Inflammatory macrophage treated with lipopolysaccharide for 1 hour (primary cell): ENCODE measurements around the gene PODXL.

Experiments
- DNase-seq, 2 donors: peaks; one replicate each; pipeline ENCODE4 v3.0.0-alpha.2; 2020 to 2022

PODXL gene

DNA sequence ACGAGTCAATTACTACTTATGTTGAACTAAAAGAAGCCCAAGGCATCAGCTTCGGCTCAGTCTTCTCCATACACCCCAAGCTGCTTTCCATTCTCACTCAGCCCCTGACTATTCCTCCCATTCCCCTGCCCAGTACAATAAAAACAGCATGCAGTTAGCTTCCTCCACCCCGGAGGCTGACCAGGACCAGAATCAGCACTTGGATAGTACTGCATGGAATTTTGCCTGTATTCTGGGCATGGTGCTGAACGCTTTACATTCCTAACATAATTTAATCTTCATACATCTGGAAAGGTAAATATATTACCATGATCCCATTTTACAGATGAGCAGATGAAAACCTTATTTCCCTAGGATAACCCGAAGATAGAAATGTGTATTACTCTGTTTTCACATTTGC lies 7.5 kb upstream of the PODXL start:
- DNase-seq = no peak

DNA sequence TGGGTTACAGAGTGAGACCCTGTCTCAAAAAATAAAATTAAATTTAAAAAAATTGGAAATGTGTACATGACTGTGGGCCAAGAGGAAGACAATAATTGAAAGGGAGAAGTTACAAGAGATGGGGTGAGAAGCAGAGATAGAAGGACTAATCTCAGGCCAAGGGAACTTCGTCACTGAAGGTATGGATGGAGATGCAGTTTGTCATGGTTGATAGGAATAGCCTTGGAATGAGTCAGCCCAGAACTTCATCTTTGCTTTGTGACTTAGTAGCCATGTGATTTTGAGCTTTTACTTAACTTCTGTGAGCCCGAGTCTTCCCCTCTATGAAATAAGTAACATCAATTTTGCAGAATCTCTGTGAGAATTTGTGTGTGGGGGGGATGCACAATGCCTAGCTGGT lies 6.5 kb upstream of the PODXL start:
- no peak for DNase-seq

DNA sequence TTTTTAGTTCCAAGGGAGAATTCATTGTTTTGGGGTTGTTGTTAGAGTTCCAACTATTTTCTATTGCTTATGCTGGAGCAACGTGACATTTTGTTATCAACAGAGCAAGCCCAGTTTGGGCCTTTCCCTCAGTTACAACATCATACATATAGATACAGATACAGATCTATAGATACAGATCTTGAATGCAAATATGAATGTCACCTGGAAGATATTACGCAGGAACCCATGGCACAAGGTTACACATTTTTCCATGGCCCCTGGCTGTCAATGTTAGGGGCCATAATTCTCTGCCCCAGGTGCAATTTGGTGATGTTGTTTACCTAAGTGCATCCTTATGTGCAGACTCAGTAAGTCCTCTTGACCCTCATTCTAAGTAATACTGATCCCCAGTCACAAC lies 3.6 kb upstream of the PODXL start:
- DNase-seq = no peak

DNA sequence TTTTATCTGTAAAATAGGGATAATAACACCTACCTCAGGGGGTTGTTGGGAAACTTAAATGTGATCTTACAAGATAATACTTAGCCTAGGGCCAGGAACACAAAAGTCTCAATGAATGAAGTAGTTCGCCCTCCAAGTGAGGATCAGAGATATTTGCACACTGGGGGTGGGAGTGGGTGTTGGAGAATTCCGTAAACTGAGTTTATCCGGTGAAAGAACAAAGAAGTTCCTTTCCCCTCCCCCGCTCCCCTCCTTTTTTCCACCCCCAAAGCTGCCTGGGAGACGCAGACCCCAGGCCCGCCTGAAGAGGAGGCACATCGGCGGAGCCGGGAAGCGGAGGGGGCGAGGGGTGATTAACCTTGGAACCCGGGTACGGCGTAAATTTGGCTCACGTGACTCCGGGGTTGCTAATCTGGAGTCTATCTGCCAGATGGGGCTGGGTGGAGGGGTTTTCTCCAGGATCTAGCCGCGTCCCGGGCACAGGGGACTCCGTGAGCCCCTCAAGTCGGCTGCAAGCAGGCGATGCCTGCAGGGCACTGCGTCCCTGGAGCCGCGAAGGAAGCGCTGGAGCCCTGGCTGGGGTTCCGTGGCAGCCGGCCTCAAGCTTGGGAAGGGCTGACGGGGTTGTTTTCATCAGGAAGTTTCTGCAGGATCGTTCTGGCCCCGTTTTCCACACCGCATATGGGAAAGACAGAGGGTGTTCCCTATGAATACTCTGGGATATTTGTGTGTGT lies 1.4 kb upstream of the PODXL start:
- DNase-seq = no peak

DNA sequence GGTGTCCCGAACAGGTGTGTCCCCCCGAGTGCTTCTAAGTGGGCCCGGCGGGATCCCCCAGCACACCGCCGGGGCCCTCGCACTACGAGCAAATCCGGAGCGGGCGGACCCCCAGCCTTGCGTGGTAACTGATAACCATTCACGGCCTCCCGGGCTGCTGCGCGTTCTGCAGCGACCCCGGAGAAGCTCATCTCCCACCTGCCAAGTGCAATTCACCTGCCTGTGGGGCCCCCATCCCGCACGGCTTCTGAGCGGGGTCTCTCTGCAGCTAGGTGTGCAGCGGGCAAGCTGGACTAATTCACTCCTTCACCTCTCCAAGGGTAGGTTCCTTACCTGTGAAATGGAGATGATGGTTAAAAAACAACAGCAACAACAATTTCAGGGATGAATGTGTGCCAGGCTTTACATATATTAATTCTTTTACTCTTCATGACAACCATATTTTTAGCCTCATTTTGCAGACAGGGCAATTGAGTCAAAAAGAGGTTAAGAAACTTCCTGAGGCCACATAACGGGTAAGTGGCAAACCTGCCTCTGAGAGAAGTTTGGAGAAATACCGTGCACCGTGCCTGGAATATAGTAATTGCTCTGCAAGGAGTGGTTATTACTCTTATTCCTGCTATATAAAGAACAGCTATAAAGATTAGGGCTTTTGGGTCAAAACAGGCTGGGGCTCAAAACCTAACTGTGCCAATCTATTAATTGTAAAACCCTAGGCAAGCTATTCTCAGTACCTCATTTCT lies 652 bp upstream of the PODXL start:
- DNase-seq = no peak

DNA sequence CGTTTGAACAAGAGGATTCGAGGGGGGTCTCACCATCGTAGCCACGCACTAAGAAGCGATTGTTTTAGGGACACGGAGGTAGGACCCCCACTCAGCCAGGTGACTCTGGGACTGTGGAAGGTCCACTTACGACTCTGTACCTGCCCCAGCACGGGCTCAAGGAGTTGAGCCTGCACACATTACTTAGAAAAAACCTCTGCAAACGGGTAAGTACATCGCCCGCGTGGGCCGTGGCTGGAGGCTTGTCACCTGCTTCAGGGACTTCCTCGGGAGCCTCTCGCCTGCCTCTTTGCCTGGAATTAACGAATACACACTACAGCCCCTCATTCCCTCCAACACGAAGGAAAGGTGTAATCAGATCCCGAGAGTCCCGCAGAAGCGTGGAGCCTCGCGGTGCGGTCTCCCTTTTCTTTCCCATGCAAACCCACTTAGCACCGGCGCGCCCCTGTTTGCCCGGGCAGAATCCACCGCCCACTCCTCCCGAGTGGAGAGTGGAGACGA lies 826 bp downstream of the PODXL start:
- peak in 1 of 2 donors; percentile 19 for DNase-seq

DNA sequence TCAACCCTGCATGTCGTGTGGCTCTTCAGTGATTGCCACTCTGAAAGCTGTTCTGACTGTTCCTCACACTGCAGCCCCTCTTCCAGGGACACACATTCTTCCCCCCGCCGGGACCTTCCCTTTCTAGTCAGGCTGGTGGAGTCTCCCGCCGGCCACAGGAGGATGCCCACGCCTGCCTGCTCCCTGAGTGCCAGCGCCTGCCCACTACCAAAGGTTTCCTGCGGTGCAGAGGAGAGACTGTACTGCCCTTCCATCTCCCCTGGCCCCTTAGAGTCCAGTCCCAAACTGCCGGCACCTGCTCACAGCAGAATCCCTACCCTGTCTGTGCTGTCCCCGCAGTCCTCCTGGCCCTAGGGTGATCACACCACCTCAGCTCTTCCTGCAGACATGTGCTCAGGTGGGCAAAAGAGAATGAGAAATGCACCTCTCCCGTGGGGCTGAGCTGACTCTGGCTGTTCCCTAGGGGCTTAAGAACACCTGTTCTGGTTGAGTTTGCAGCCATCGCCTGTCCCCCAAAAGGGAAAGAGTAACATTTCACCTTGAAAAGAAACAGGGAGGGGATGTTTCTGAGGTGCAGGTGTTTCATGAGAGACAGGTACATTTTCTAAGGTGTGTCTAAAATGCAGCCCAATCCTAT lies 1.4 kb downstream of the PODXL start:
- no peak for DNase-seq

DNA sequence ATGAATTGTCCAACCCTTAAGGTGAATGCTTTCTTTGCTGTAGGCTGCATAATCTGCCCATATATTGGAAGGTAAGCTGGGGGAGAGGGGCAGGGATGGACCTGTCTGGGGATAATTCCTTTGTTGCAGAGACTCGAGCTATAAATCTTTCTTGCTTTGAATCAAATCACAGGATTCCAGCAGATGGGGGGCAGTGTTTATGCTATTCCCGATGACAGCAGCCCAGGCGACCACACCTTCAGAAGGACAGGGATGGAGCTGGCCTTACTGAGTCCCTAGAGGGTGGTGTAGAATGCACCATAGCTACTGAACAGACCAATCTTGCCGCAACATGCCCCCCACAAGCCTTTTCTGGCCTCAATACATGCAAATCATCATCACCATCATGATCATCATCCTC lies 2.5 kb downstream of the PODXL start:
- DNase-seq = no peak

DNA sequence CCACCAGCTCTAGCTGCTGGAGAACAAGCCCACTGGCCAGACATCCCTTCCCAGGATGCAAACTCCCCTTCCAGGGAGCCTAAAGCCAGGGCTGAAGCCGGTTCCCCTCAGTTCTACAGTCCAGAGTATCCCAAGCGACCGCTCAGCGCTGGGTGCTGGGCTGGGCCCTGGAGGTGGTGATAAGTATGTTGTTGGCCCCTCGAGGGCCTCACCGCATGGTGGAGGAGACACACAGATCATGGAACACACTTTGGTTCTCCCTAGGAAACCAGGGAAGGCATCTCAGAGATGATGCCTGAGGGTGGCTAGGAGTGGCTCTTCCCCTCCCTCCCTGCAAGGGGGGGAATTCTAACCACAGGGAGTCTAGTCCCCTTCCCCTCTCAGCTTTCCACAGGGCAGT lies 4.4 kb downstream of the PODXL start:
- DNase-seq = no peak

DNA sequence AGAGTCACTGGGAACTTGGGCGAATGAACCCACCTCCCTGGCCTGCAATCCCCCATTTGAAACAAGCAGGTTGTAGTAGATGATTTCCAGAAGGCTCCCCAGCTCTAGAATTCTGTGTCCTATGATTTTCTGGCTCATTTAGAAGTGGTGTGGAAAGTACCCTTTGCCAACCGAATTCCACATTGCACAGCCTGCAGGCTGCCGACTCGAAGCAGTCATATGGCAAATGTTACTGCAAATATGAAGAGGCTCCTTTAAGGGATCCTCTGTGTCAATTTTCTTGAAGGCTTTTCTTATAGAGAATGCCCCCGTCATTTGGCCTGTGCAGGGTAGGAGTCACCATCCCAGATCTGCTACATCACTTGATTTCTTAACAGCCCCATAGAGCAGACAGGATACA lies 5.6 kb downstream of the PODXL start:
- DNase-seq = no peak

DNA sequence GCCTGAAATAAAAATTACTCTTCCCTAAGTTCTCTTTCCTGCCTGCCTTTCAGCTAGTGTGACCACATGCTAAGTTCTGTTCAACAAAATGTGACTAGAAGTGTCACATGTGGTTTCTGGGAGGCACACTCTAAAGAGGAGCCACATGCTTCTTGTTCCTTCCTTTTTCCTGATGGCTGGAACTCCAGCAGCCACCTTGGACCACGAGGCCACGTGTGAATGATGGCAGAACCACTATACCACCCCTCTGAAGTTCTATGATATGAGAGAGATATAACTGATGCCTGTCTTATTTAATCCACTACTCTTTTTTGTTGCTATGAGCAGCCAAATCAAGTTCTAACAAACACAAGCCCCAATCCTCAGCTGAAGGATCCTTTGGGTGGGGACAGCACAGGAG lies 8.1 kb downstream of the PODXL start:
- no peak for DNase-seq

DNA sequence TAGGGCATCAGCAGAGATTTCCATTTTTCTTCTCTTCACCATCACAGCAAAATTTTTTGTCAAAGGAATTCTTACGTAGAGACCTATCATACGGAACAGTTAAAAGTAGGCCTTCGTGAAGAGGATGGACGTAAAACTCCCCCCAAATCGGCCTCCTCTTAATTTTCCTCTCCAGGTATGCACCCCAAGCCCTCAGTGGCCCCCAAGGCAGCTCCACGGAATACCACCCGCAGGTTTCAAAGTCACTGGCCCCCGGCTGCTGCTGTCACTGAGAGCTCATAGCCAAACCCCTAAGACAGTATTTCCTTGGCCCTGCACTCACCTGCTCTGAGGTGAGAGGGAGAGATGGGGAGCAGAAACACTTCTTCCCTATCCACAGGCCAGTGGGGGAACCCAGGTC lies 8.8 kb downstream of the PODXL start:
- DNase-seq = no peak

DNA sequence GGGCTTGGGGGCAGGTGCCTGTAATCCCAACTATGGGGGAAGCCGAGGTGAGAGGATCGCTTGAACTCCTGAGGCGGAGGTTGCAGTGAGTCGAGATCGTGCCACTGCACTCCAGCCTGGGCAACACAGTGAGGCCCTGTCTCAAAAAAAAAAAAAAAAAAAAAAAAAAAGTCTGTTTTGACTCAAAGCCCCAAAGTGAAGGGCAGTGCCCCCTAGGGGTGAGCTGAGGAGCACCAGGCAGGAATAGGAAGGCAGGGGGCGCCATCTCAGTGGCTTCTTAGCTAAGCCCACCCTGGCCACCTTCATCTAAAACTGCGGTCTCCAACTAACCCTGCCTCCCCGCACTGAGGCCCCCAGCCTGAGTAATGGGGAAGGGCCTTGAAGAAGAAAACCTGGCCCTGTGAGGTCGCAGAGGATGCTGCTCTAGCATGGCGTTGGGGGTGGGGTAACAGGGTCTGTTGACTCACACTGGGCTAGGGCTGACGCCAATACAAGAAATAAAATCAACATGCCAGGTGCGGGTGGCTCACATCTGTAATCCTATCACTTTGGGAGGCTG lies 9.8 kb downstream of the PODXL start:
- DNase-seq = peak in 1 of 2 donors; percentile 31

DNA sequence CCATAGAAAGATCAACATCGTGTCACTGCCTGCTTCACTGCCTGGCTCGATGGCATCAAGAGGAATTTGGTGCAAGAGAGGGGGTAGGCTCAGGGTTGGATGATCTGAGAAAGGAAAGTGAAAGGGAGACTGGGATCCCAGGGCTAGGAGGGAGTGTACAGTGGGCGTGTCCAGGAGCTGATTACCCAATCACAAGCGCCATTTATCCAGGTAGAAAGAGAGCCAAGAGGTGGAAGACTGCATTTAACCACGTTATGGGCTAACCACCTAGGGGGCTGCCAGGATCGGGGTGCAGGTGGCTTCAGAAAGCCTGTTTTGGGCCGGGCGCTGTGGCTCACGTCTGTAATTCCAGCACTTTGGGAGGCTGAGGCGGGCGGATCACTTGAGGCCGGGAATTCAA lies 10.3 kb downstream of the PODXL start:
- peak in 1 of 2 donors; percentile 18 for DNase-seq

DNA sequence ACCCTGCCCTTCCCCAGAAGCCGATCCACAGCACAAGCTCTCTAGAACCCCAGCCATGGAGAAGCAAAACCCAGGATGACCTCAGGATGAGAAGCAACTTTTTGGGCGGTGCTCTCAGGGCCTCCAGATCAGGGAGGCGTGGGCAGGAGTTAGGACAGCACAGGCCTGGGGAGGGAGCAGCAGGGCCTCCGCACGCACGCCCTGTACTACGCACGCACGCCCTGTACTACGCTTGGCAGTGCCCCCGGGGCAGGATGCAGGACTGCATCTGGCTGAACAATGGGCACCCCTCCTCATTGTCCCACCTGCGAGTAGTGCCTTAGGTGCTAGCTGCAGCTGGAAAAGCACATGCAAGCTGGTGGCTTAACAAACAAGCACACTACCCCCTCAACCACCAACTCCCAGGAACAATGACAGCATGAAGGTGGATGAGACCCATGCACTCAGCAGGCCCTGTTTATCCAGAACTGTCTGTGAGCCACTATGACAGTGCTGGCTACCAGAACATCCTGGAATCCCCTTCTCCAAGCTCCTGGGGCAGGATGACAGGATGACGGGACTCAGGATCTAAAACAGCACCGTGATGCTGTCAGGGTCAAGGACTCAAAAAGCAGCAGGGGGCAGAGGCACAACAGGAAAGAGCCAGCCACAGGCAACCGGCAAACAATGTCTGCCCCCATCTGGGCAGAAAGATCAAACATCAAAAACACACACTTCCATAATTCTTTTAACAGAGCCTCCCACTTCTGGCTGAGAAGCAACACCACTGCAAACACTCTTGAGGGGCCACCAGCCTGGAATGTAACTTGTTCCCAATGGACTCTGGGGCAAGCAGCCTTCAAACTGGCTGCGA lies 11.8 kb downstream of the PODXL start:
- DNase-seq = no peak

DNA sequence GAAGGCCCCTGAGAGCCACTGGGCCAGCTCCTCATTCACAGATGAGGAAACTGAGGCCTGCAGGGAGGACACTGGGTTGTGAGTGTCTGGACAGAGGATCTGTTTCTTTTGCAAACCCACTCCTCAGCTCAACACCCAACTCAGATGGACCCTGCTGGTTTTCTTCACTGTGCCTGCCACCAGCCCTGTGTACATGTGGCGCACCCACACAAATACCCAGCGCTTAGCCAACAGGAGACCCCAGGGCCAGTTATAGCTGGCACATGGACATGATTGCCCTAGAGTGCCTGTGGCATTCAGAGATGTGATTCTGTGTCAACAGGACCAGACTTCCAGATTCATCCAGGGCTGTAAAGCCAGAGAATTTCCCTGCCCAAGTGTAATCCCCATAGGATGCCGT lies 12.4 kb downstream of the PODXL start:
- no peak for DNase-seq

DNA sequence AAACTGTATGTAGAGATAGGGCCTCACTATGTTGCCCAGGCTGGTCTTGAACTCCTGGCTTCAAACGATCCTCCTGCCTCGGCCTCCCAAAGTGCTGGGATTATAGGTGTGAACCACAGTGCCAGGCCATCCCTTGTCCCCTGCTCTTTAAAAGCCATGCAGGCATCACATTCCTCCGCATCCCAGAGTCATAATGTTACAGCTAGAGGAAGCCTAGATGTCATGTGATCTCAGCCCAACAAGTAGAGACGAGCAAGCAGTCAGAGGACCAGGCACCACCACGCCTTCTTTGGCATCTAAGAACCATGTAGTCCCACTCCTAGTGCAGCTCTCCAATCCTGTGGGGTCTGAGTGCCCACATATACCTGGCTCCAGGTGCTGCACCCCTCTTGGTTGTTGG lies 13.1 kb downstream of the PODXL start:
- no peak for DNase-seq

DNA sequence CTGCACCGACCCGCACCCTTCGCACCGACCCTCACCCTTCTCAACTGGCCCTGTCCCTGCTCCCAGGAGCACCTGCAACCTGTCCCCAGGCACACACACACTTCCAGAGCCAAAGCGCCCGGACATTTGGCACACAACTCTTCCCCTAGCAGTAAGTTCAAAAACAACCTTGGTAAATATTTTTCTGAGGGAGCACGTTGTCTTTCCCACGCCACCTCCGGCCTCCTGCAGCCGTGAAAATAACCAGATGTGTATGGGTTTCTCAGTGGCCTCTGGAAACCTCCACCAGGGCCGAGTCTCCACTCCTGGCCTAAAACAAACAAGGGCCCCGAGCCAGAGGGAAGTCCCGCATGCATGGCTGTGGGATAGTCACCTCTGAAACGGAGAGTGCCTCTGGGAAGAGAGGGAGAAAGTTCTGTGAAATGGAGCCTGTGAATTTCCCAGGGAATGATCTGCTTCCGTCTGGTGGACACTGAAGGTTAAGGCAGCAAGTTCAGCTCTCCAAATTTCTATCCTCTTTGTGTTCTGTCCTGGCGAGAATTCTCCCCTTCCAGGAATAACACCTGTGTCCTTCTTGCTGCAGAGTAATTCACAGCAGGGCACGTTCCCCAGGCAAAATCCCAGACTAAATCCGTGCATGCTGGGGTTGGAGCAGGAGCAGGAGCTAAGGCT lies 15.8 kb downstream of the PODXL start:
- DNase-seq = no peak

DNA sequence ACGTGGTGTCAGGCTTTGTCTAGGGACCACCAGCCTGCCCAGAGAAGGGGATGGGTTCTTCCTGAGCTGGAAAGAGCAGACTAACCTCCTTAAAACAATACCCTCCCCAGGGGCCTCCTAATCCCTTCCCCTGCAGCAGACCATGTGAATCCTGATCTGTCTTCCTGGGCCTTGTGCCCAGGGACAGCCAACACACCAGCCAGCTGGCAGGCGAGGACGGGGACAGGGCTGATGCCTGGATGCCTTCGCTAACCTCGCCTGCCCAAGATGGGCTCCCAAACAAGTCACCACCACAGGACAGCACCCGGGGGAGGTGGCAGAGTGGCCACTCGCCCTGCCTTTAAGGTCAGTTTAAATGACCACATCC lies 17.6 kb downstream of the PODXL start:
- DNase-seq = no peak

DNA sequence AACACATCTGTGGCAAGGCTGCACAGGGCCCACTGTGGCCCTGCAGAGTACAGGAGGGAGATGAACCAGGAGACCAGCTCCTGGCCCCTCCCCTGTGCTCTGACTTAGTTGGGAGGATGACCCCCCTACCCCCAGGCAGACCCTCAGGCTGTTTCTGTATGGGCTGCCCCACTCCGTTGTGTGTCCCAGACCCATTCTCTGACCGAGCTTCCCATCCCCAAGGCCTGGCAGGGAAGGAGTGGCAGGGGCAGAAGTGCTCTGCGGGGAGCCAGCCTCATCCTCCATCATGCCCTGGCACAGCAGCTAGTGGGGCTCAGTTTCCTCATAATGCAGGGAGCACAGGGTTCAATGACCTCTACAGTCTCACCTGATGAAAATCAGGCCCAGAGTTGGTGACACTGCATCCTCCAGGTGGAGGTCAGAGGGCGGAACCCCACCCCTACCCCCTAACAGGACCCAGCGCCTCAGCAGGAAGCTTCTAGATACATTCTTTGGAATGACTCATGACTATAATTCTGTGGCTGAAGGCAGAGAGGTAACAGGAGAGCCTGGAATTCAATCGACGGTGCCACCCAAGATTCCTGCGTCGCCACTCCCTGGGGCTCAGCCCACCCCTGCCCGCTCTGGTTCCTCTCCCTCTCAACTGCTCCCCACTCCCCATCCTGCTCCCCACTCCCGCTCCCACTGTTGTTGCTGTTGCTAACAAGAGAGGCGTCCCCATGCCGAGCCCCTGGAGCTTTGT lies 18.2 kb downstream of the PODXL start:
- no peak for DNase-seq

DNA sequence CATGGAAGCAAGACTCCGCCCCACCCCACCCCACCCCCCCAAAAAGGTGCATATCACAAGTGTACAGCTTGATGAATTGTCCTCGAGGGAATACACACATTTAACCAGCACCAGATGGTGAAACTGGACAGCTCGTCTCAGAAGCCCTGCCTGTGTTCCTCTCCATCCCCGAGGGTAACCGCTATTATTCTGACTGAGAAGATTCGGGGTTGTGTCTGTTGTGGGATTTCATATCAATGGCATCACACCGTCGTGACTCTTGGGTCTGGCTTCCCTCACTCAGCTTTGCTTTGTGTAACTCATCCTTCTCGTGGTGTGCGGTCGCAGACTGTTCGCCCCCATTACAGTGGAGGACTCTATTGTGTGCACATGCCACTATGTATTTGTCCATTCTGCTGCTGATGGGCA lies 18.9 kb downstream of the PODXL start:
- DNase-seq = no peak
